AG04450 (cell line): ENCODE measurements around the gene DGKH. TPM values are rescaled to one million over a fixed set of nuclear protein-coding genes. Genes with fewer than 3 reads are reported as not detected.
A peak's percentile ranks its signal among the peaks of the same experiment; 100 is the strongest.

Experiments used
- CTCF ChIA-PET: fragments of 300-600, 350-600 bp; formaldehyde crosslinking; extraction: SDS; loops from one replicate; lab custom pipeline; 2022; ENCODE audit warnings: antibody characterized with exemption, inconsistent platforms; lab: Charles Lee
- POLR2A ChIA-PET: fragments of 350-600 bp; formaldehyde crosslinking; extraction: SDS; loops from one replicate; lab custom pipeline; 2021; ENCODE audit warnings: antibody characterized with exemption, inconsistent platforms; lab: Yijun Ruan, JAX
- DNase-seq: peaks from one replicate; pipeline ENCODE4 v3.0.0-alpha.2; 2011; ENCODE audit warnings: low read depth, low spot score
- H3K27ac ChIP-seq: one replicate; pipeline ENCODE4 v1.5.1; 2012; ENCODE audit warnings: low read depth, low read length, control low read depth
- H3K27me3 ChIP-seq: one replicate; pipeline ENCODE4 v1.6.0; 2012; ENCODE audit warnings: low read length; ENCODE audit not compliant: control insufficient read depth, insufficient read depth
- H3K4me3 ChIP-seq: 2 replicates; pipeline ENCODE4 v1.5.1; 2011; ENCODE audit warnings: mild to moderate bottlenecking, low read depth, low read length, control low read depth
- H3K9me3 ChIP-seq: 2 replicates; pipeline ENCODE4 v1.5.1; 2012; ENCODE audit warnings: low read length; ENCODE audit not compliant: control insufficient read depth, insufficient read depth
- CTCF ChIP-seq: IDR thresholded peaks from 2 replicates; pipeline ENCODE4 v1.5.1; 2011; ENCODE audit warnings: low read depth, low read length, control low read depth, inconsistent platforms
- polyA plus RNA-seq: library from polyadenylated mRNA; depleted of rRNA; stranded (reverse); fragments of >200 nt; gene quantifications from 2 replicates; pipeline ENCODE4 v1.2.3, GENCODE V29; 2011

DGKH gene
- polyA plus RNA-seq, 1 experiment: 4.3 TPM

GRCh38 chr13:42168496-42168895 is 120.0 kb downstream of the DGKH start:
- ChIA-PET CTCF (no interaction called here), POLR2A (no interaction called here)
- Histone ChIP-seq H3K4me3 (no peak overlapping the region), H3K27ac (no peak overlapping the region), H3K9me3 (no peaks in the 10 kb centered on the region), H3K27me3 (no peaks in the 10 kb centered on the region)
- TF ChIP-seq CTCF: no peak
- no peak for DNase-seq

GRCh38 chr13:42170029-42170428 is 121.6 kb downstream of the DGKH start:
- DNase-seq: no peak
- Histone ChIP-seq H3K9me3 (no peaks in the 10 kb centered on the region; the same call in 1 of the 2 replicates), H3K27me3 (no peaks in the 10 kb centered on the region), H3K27ac (no peak overlapping the region), H3K4me3 (no peak overlapping the region)
- no peak for TF ChIP-seq CTCF
- ChIA-PET POLR2A (no interaction called here), CTCF (no interaction called here)

- no peaks in the 10 kb centered on the region for H3K27me3 ChIP-seq
- TF ChIP-seq CTCF: no peak
- no peak overlapping the region for H3K4me3 ChIP-seq
- CTCF ChIA-PET: no interaction called here
- POLR2A ChIA-PET: no interaction called here
- DNase-seq: no peak
- peak overlapping the region; percentile 40 for H3K27ac ChIP-seq
- H3K9me3 ChIP-seq: no peaks in the 10 kb centered on the region; the same call in 1 of the 2 replicates
These were observed 125.4 kb downstream of the DGKH start for GRCh38 chr13:42173789-42174343.

- Histone ChIP-seq H3K4me3 (no peak overlapping the region), H3K27me3 (no peaks in the 10 kb centered on the region), H3K27ac (peak overlapping the region; percentile 60), H3K9me3 (no peaks in the 10 kb centered on the region; the same call in 1 of the 2 replicates)
- DNase-seq: peak; percentile 21
- no peak for TF ChIP-seq CTCF
- POLR2A ChIA-PET: no interaction called here
- CTCF ChIA-PET: no interaction called here
These were observed 126.1 kb downstream of the DGKH start for GRCh38 chr13:42174344-42175162.

- TF ChIP-seq CTCF: no peak
- H3K27me3 ChIP-seq: no peaks in the 10 kb centered on the region
- no peak overlapping the region for H3K27ac ChIP-seq
- H3K4me3 ChIP-seq: no peak overlapping the region
- no peak for DNase-seq
- no peaks in the 10 kb centered on the region; the same call in 1 of the 2 replicates for H3K9me3 ChIP-seq
- CTCF ChIA-PET: no interaction called here
- POLR2A ChIA-PET: no interaction called here
These were observed 127.8 kb downstream of the DGKH start for GRCh38 chr13:42176294-42176693.
